GM12878 (cell line): ENCODE data around the gene SPOP. TPM values are rescaled to one million over a fixed set of nuclear protein-coding genes. Genes with fewer than 3 reads are reported as not detected.

Experiments used
- ATAC-seq: fragments of 200-7000 bp; cut with Tn5 transposase; 3 replicates; pipeline ENCODE4 v1.9.1; 2020; ENCODE audit warnings: mild to moderate bottlenecking, moderate library complexity
- BruUV-seq: library from RNA; stranded (reverse); fragments of 400-500 nt; replicated peaks from 2 replicates; lab custom pipeline; 2021; lab: Mats Ljungman, UMichigan
- CTCF ChIA-PET: fragments of 300-600 bp; sonication (Branson Sonifier 250); formaldehyde crosslinking; extraction: SDS; loops from one replicate; lab custom pipeline; 2021; ENCODE audit warnings: inconsistent platforms; lab: Yijun Ruan, JAX
- POLR2A ChIA-PET: fragments of 350-600 bp; formaldehyde crosslinking; extraction: SDS; loops from one replicate; lab custom pipeline; 2021; ENCODE audit warnings: inconsistent platforms; lab: Charles Lee
- RAD21 ChIA-PET: fragments of 300-600 bp; sonication (Branson Sonifier 250); formaldehyde crosslinking; loops from one replicate; lab custom pipeline; 2023; ENCODE audit warnings: antibody characterized with exemption; ENCODE audit not compliant: unreplicated experiment; lab: Charles Lee
- SMC1A ChIA-PET: fragments of 300-600 bp; sonication (Branson Sonifier 250); formaldehyde crosslinking; loops from one replicate; lab custom pipeline; 2023; ENCODE audit not compliant: unreplicated experiment, uncharacterized antibody; lab: Charles Lee
- DNase-seq: peaks from one replicate; pipeline ENCODE4 v3.0.0-alpha.2; 2011; ENCODE audit warnings: low read depth, low spot score
- FAIRE-seq: peaks from 3 replicates; lab custom pipeline; 2011; peaks lifted over from hg19 to GRCh38; lab: Jason Lieb, UNC
- H2AFZ ChIP-seq: 2 replicates; pipeline ENCODE4 v1.6.0; 2011; ENCODE audit warnings: low read depth, low read length, control low read depth; ENCODE audit not compliant: control insufficient read depth
- H3K27ac ChIP-seq: 2 replicates; pipeline ENCODE4 v1.5.1; 2011; ENCODE audit warnings: control low read depth; ENCODE audit not compliant: control insufficient read depth, insufficient read depth
- H3K27me3 ChIP-seq, 2 experiments: replicated peaks in 1 of 2; 2 replicates each; pipeline versions ENCODE4 v1.6.0 to v1.6.1; 2011; ENCODE audit warnings: low read length in 1 of 2; ENCODE audit not compliant: control insufficient read depth in 2 of 2, insufficient read depth in 2 of 2
- H3K36me3 ChIP-seq, 2 experiments: 2 replicates each; pipeline ENCODE4 v1.5.1; 2011; ENCODE audit warnings: low read length in 1 of 2; ENCODE audit not compliant: control insufficient read depth in 2 of 2, insufficient read depth in 2 of 2
- H3K4me1 ChIP-seq: 2 replicates; pipeline ENCODE4 v1.6.1; 2011; ENCODE audit warnings: mild to moderate bottlenecking, low read length, moderate library complexity, mixed read lengths; ENCODE audit not compliant: control insufficient read depth, insufficient read depth
- H3K4me2 ChIP-seq: 2 replicates; pipeline ENCODE4 v1.6.0; 2011; ENCODE audit warnings: control low read depth; ENCODE audit not compliant: control insufficient read depth, insufficient read depth
- H3K4me3 ChIP-seq: fragments of 200-600 bp; sonication (generic); 2 replicates; pipeline ENCODE4 v1.5.1; 2016
- H3K79me2 ChIP-seq: 2 replicates; pipeline ENCODE4 v1.6.0; 2011; ENCODE audit warnings: low read length; ENCODE audit not compliant: control insufficient read depth, insufficient read depth
- H3K9ac ChIP-seq: 2 replicates; pipeline ENCODE4 v1.8.0; 2011; ENCODE audit warnings: low read length, control low read depth, mixed read lengths; ENCODE audit not compliant: control insufficient read depth, insufficient read depth
- H3K9me3 ChIP-seq: replicated peaks from 3 replicates; pipeline ENCODE4 v1.5.1; 2011; ENCODE audit warnings: mild to moderate bottlenecking, low read length; ENCODE audit not compliant: control insufficient read depth, insufficient read depth
- H4K20me1 ChIP-seq: 2 replicates; pipeline ENCODE4 v1.6.0; 2011; ENCODE audit not compliant: control insufficient read depth, insufficient read depth
- BACH1 ChIP-seq: fragments of 450-650 bp; IDR thresholded peaks from 2 replicates; pipeline ENCODE4 v1.6.1; 2017; ENCODE audit warnings: mild to moderate bottlenecking, borderline replicate concordance
- CBFB ChIP-seq: IDR thresholded peaks from 2 replicates; pipeline ENCODE4 v1.6.1; 2016; ENCODE audit warnings: antibody characterized with exemption, low read depth
- EGR1 ChIP-seq, 2 experiments: IDR thresholded peaks; 1 replicate in 1 of 2; 2 replicates in 1 of 2; pipeline ENCODE4 v1.6.1; 2011 to 2012; ENCODE audit warnings: low read depth in 2 of 2, low read length in 2 of 2, borderline replicate concordance in 1 of 2, mild to moderate bottlenecking in 1 of 2, moderate library complexity in 1 of 2
- GATAD2B ChIP-seq: fragments of 450-650 bp; conservative IDR thresholded peaks from 2 replicates; pipeline ENCODE4 v1.6.1; 2017; ENCODE audit warnings: low read depth, mild to moderate bottlenecking, moderate library complexity
- NFIC ChIP-seq: IDR thresholded peaks from 2 replicates; pipeline ENCODE4 v1.6.1; 2012; ENCODE audit warnings: low read depth, mild to moderate bottlenecking, inconsistent platforms, low read length, moderate library complexity
- NFYA ChIP-seq: IDR thresholded peaks from 2 replicates; pipeline ENCODE4 v1.6.1; 2011; ENCODE audit warnings: low read depth, mild to moderate bottlenecking, low read length, improper control_type of control experiment, borderline replicate concordance
- RAD21 ChIP-seq: IDR thresholded peaks from 2 replicates; pipeline ENCODE4 v1.6.1; 2011; ENCODE audit warnings: mild to moderate bottlenecking, low read depth, low read length, moderate library complexity; ENCODE audit not compliant: insufficient read depth
- SMC3 ChIP-seq: IDR thresholded peaks from 2 replicates; pipeline ENCODE4 v1.6.1; 2011; ENCODE audit warnings: low read length, improper control_type of control experiment, borderline replicate concordance
- TCF12 ChIP-seq: IDR thresholded peaks from 2 replicates; pipeline ENCODE4 v1.6.1; 2011; ENCODE audit warnings: low read depth, mild to moderate bottlenecking, low read length
- WRNIP1 ChIP-seq: IDR thresholded peaks from 2 replicates; pipeline ENCODE4 v1.6.1; 2011; ENCODE audit warnings: low read depth, low read length, improper control_type of control experiment, borderline replicate concordance
- ZBED1 ChIP-seq: IDR thresholded peaks from 2 replicates; pipeline ENCODE4 v1.6.1; 2016; ENCODE audit warnings: borderline replicate concordance
- ZNF207 ChIP-seq: fragments of 450-650 bp; IDR thresholded peaks from 2 replicates; pipeline ENCODE4 v1.6.1; 2014; ENCODE audit warnings: antibody characterized with exemption, mild to moderate bottlenecking, borderline replicate concordance
- ZNF217 ChIP-seq: fragments of 450-650 bp; IDR thresholded peaks from 2 replicates; pipeline ENCODE4 v1.6.1; 2017; ENCODE audit warnings: antibody characterized with exemption, mild to moderate bottlenecking
- WGBS: methylation state at CpG from one replicate; pipeline ENCODE4 v1.1.6; 2016; ENCODE audit warnings: low lambda C conversion rate; ENCODE audit not compliant: insufficient replicate concordance, insufficient coverage; ENCODE audit errors: missing lambda C conversion rate; 5-methylcytosine and 5-hydroxymethylcytosine counted together
- in situ Hi-C: fragments of 300-500 bp; cut with MboI; formaldehyde crosslinking; loops from 9 replicates; pipeline ENCODE4 v1.14.3; 2018; ENCODE audit warnings: mixed read lengths
- intact Hi-C: fragments of 100-400 bp; cut with micrococcal nuclease; formaldehyde crosslinking; loops from one replicate; pipeline ENCODE4 v1.14.2; 2022; ENCODE audit not compliant: unreplicated experiment
- polyA plus RNA-seq, 11 experiments: library from polyadenylated mRNA; depleted of rRNA in 4 of 11; unstranded in 6 of 11; stranded (reverse) in 5 of 11; fragments of >200 nt; fragmentation: Nextera tagmentation in 4 of 11; fragmentation: Illumina TruSeq in 1 of 11; extraction: Ambion mirVana in 4 of 11; extraction: Trizol in 1 of 11; gene quantifications; 1 replicate in 1 of 11; 2 replicates in 10 of 11; pipeline versions ENCODE4 v1.2.1 to v1.2.3, GENCODE V29; 2011 to 2016; ENCODE audit warnings: inconsistent platforms in 2 of 11, missing spikeins in 2 of 11, low read depth in 1 of 11
- total RNA-seq, 4 experiments: library from RNA; depleted of rRNA in 3 of 4; stranded (reverse); fragments of >200 nt in 3 of 4; fragmentation: Illumina TruSeq in 1 of 4; extraction: Trizol in 1 of 4; gene quantifications; 2 replicates each; pipeline versions ENCODE4 v1.2.1 to v1.2.3, GENCODE V29; 2013 to 2021
- TF ChIP-seq, protein P1 (sequence below): fragments of 450-650 bp; IDR thresholded peaks from 2 replicates; pipeline ENCODE4 v1.6.1; 2017; ENCODE audit warnings: borderline replicate concordance
- TF ChIP-seq, protein P2 (sequence below), 3 experiments: IDR thresholded peaks in 2 of 3; conservative IDR thresholded peaks in 1 of 3; 2 replicates each; pipeline ENCODE4 v1.5.1; 2011; ENCODE audit warnings: low read depth in 3 of 3, low read length in 3 of 3, mild to moderate bottlenecking in 3 of 3, control low read depth in 2 of 3, moderate library complexity in 2 of 3, inconsistent platforms in 1 of 3, mixed read lengths in 1 of 3; ENCODE audit not compliant: control insufficient read depth in 2 of 3, insufficient read depth in 1 of 3; ENCODE audit errors: extremely low read depth in 1 of 3
- TF ChIP-seq, protein P3 (sequence below): IDR thresholded peaks from 2 replicates; pipeline ENCODE4 v1.6.1; 2011; ENCODE audit warnings: low read depth, low read length, improper control_type of control experiment, borderline replicate concordance

SPOP gene
- total and polyA plus RNA-seq, 10 of the 15 experiments (the other 5 are each of a cell fraction or from before 2014, with no cell fraction given) = 35.1 to 80.4 (median 44.7) TPM

DNA sequence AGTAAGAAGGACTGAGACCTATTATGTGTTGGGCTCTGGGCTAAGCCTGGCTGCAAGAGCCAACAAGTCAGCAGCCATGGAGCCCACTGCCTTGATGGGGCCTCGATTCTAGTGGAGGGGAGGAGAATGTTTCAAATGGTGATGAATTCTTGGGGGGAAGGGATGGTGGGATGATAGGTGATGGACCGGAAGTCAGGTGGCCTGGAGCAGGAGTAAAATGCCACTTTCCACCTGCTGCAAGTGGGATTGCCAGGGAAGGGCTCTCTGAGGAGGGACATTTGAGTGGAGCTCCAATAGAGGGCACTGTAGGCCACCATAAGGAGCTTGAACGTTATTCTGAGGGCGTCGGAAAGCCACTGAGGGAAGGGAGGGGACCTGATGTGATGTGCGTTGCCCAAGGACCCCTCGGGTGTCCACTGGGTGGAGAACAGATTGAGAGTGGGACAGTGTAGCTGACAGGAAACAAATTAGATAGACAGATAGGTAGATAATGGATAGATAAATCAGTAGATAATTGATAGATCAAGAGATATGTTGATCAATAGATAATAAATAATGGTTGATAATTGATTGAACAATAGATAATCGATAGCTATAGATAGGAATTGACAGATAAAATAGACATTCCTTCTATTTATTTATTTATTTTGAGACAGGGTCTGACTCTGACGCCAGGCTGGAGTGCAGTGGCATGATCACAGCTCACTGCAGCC lies 120.4 kb downstream of the SPOP start:
- intact Hi-C loops = loop anchor here (2.0 kb wide), 2 partner anchors 61 to 243 kb away; no protein-coding TSS in a partner anchor
- Histone ChIP-seq H3K4me3 (no peak overlapping the region), H3K27ac (no peak overlapping the region), H3K9ac (no peak overlapping the region), H3K79me2 (no peaks in the 10 kb centered on the region), H3K27me3 (no peaks in the 10 kb centered on the region; a peak in 1 of 4 replicates), H3K4me1 (peaks cover 4% of the 10 kb centered on the region; the same call in 1 of the 2 replicates), H3K4me2 (no peak overlapping the region), H4K20me1 (no peaks in the 10 kb centered on the region), H3K36me3 (no peaks in the 10 kb centered on the region), H3K9me3 (no peaks in the 10 kb centered on the region), H2AFZ (no peak overlapping the region)
- FAIRE-seq (no peak), DNase-seq (no peak), ATAC-seq (peak; percentile 70)
- ChIA-PET SMC1A (interaction anchor here (0.5 to 3.4 kb wide), 22 partner anchors 9 to 1575 kb away, joined by 3 to 21 read pairs (median 4); partner anchors contain the start of gene PHB1), CTCF (interaction anchor here (0.6 to 5.7 kb wide), 70 partner anchors 11 to 471 kb away, joined by 3 to 125 read pairs (median 4); partner anchors contain the start of genes FAM117A, PHB1 and SLC35B1), POLR2A (interaction anchor here (0.8 kb wide), 1 partner anchor 236 kb away, joined by 3 read pairs; no protein-coding TSS in a partner anchor), RAD21 (interaction anchor here (0.6 to 3.7 kb wide), 22 partner anchors 8 to 439 kb away, joined by 3 to 45 read pairs (median 4); partner anchors contain the start of genes NGFR, PHB1 and SLC35B1)
- no TSS peak for BruUV-seq
- in situ Hi-C loops = loop anchor here (10.0 kb wide), 1 partner anchor 153 kb away; no protein-coding TSS in a partner anchor
- WGBS = under 1% methylated on average over 9 of the region's 9 CpGs
- TF ChIP-seq ZNF217 (no peak), NFYA (no peak), TCF12 (no peak), WRNIP1 (no peak), GATAD2B (no peak), RAD21 (peak; percentile 60), NFIC (no peak), CBFB (no peak), EGR1 (IDR thresholded peaks at IDR 0.05; ENCODE audit: borderline replicate concordance in 1 of 2, low read depth in 2 of 2, low read length in 2 of 2) (no peak), ZNF207 (no peak), BACH1 (no peak), SMC3 (peak; percentile 20; the same call in 1 of the 2 replicates), ZBED1 (no peak)
- TF ChIP-seq, protein P1, sequence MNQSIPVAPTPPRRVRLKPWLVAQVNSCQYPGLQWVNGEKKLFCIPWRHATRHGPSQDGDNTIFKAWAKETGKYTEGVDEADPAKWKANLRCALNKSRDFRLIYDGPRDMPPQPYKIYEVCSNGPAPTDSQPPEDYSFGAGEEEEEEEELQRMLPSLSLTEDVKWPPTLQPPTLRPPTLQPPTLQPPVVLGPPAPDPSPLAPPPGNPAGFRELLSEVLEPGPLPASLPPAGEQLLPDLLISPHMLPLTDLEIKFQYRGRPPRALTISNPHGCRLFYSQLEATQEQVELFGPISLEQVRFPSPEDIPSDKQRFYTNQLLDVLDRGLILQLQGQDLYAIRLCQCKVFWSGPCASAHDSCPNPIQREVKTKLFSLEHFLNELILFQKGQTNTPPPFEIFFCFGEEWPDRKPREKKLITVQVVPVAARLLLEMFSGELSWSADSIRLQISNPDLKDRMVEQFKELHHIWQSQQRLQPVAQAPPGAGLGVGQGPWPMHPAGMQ = no peak
- TF ChIP-seq, protein P2, sequence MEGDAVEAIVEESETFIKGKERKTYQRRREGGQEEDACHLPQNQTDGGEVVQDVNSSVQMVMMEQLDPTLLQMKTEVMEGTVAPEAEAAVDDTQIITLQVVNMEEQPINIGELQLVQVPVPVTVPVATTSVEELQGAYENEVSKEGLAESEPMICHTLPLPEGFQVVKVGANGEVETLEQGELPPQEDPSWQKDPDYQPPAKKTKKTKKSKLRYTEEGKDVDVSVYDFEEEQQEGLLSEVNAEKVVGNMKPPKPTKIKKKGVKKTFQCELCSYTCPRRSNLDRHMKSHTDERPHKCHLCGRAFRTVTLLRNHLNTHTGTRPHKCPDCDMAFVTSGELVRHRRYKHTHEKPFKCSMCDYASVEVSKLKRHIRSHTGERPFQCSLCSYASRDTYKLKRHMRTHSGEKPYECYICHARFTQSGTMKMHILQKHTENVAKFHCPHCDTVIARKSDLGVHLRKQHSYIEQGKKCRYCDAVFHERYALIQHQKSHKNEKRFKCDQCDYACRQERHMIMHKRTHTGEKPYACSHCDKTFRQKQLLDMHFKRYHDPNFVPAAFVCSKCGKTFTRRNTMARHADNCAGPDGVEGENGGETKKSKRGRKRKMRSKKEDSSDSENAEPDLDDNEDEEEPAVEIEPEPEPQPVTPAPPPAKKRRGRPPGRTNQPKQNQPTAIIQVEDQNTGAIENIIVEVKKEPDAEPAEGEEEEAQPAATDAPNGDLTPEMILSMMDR (IDR thresholded peaks at IDR 0.05 in 2 of 3, conservative IDR thresholded peaks at IDR 0.05 in 1 of 3; ENCODE audit: control insufficient read depth in 2 of 3, extremely low read depth in 1 of 3, insufficient read depth in 1 of 3, low read depth in 3 of 3, low read length in 3 of 3) = peak; percentile 68 to 75 (median 70)
- TF ChIP-seq, protein P3, sequence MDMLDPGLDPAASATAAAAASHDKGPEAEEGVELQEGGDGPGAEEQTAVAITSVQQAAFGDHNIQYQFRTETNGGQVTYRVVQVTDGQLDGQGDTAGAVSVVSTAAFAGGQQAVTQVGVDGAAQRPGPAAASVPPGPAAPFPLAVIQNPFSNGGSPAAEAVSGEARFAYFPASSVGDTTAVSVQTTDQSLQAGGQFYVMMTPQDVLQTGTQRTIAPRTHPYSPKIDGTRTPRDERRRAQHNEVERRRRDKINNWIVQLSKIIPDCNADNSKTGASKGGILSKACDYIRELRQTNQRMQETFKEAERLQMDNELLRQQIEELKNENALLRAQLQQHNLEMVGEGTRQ = no peak
